Adipocyte (in vitro differentiated cells): ENCODE measurements around the gene IDUA.
A peak's percentile ranks its signal among the peaks of the same experiment; 100 is the strongest.

ENCODE experiments used
- DNase-seq: peaks from one replicate; pipeline ENCODE4 v3.0.0-alpha.2; 2015; ENCODE audit warnings: low read depth
- H3K27me3 ChIP-seq: replicated peaks from 2 replicates; pipeline ENCODE4 v1.7.0; 2013; ENCODE audit warnings: mild to moderate bottlenecking, low read length, moderate library complexity; ENCODE audit not compliant: control insufficient read depth, insufficient read depth
- H3K36me3 ChIP-seq: 2 replicates; pipeline ENCODE4 v1.7.0; 2013; ENCODE audit warnings: low read length, mild to moderate bottlenecking, moderate library complexity; ENCODE audit not compliant: control insufficient read depth, insufficient read depth, severe bottlenecking
- H3K4me1 ChIP-seq: 2 replicates; pipeline ENCODE4 v1.7.0; 2013; ENCODE audit warnings: mild to moderate bottlenecking, low read length, moderate library complexity; ENCODE audit not compliant: control insufficient read depth, insufficient read depth
- H3K4me3 ChIP-seq: 2 replicates; pipeline ENCODE4 v1.7.0; 2013; ENCODE audit warnings: mild to moderate bottlenecking, low read length, moderate library complexity
- H3K9ac ChIP-seq: 2 replicates; pipeline ENCODE4 v1.7.0; 2013; ENCODE audit warnings: mild to moderate bottlenecking, low read length, moderate library complexity
- H3K9me3 ChIP-seq: 2 replicates; pipeline ENCODE4 v1.7.0; 2013; ENCODE audit warnings: mild to moderate bottlenecking, low read length, moderate library complexity; ENCODE audit not compliant: control insufficient read depth

Gene IDUA

GRCh38 chr4:1029529-1029928 is 42.7 kb downstream of the IDUA start:
- H3K4me1 ChIP-seq: peaks cover 23% of the 10 kb centered on the region
- H3K9ac ChIP-seq: no peak overlapping the region
- DNase-seq: no peak
- H3K4me3 ChIP-seq: no peak overlapping the region
- no peaks in the 10 kb centered on the region for H3K9me3 ChIP-seq
- H3K27me3 ChIP-seq: no peaks in the 10 kb centered on the region
- H3K36me3 ChIP-seq: peaks cover 17% of the 10 kb centered on the region

DNA sequence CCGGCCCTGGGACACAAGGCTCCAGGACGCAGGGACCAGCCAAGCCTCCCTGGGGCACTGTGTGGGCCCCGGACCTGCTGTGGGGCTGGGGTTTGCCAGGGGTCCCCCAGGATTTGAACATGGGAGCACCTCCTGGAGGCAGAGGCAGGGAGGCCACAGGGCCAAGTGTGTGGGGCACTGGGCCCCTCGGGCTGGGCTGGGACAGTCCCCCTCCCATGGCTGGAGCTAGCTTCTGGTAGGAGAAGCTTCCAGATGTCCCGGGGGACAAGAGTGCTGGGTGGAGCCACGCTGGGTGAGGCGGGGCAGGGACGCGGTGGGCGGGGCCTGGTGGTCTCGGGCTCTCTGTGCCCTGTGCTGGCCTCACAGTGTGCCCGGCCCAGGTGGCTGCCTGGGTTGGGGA is 43.2 kb downstream of the IDUA start:
- H3K9me3 ChIP-seq: no peaks in the 10 kb centered on the region
- no peak overlapping the region for H3K9ac ChIP-seq
- peaks cover 28% of the 10 kb centered on the region for H3K4me1 ChIP-seq
- no peak for DNase-seq
- no peaks in the 10 kb centered on the region for H3K27me3 ChIP-seq
- H3K4me3 ChIP-seq: no peak overlapping the region
- peaks cover 12% of the 10 kb centered on the region for H3K36me3 ChIP-seq

GRCh38 chr4:1030559-1030958 is 43.7 kb downstream of the IDUA start:
- Histone ChIP-seq H3K36me3 (peaks cover 6% of the 10 kb centered on the region), H3K9me3 (no peaks in the 10 kb centered on the region), H3K4me3 (no peak overlapping the region), H3K4me1 (peaks cover 33% of the 10 kb centered on the region), H3K27me3 (no peaks in the 10 kb centered on the region), H3K9ac (no peak overlapping the region)
- DNase-seq: no peak

DNA sequence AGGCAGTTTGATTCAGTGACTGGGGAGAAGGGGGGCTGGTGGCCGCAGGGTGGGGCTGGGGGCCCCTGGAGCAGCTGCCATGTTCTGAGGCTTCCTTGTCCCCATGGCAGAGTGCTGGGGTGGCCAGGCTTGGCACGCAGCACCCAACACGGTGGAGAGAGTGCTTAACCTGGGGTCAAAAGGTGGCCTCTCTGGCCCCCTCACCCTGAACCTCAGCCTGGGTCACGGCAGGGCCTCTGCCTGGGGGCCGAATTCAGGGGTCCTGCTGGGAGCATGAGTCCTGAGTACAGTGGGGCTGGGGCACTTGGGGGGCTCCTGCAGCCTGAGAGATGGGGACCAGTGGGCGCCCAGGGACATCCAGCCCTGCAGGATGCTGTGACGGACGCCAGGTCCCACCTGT is 44.5 kb downstream of the IDUA start:
- H3K27me3 ChIP-seq: no peaks in the 10 kb centered on the region
- DNase-seq: no peak
- no peak overlapping the region for H3K4me3 ChIP-seq
- peaks cover 36% of the 10 kb centered on the region for H3K4me1 ChIP-seq
- H3K9me3 ChIP-seq: no peaks in the 10 kb centered on the region
- H3K36me3 ChIP-seq: no peaks in the 10 kb centered on the region
- no peak overlapping the region for H3K9ac ChIP-seq

DNA sequence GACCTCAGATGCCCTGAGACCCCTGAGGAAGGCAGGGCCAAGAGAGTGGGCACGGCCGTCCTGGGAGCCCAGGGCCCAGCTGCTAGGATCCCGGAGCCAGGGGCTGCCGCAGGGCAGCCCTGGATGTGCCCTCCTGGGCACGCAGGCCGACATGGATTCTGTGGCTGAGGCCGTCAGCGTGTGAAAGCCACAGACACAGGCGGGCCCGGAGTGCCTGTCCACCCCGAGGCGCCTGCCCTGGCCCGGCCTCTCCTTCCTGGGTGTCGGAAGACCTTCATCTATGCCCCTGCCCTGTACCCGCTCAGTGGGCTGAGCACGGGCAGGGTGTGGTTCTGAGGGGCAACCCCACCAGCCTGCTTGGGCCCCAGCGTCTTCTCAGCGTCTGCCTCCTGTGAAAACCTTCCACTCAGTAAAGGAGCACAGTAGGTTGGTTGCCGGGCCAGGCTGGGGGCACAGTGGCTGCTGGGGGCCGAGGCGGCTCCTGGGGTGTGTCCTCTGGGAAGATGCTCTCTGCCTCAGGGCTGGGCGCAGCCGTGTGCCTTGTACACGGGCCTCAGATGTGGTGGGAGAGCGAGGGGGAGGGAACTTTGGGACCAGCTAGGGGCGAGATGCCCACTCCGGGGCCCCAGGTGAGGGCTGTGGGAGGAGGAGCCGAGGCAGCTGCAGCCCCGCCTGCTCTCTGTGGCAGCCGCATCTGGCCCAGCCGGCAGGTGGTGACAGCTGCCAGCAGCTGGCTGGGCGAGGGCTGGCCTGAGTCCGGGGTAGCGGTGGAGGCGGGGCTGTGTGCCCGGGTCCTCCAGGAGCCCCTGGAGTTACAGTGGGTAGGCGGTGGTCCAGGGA is 45.3 kb downstream of the IDUA start:
- DNase-seq: no peak
- peaks cover 36% of the 10 kb centered on the region for H3K4me1 ChIP-seq
- H3K9ac ChIP-seq: no peak overlapping the region
- no peaks in the 10 kb centered on the region for H3K27me3 ChIP-seq
- H3K4me3 ChIP-seq: no peak overlapping the region
- no peaks in the 10 kb centered on the region for H3K36me3 ChIP-seq
- no peaks in the 10 kb centered on the region for H3K9me3 ChIP-seq

GRCh38 chr4:1032861-1033260 is 46.0 kb downstream of the IDUA start:
- H3K9ac ChIP-seq: peak overlapping the region; percentile 79
- no peaks in the 10 kb centered on the region for H3K9me3 ChIP-seq
- H3K4me1 ChIP-seq: peaks cover 31% of the 10 kb centered on the region
- DNase-seq: no peak
- no peak overlapping the region for H3K4me3 ChIP-seq
- H3K36me3 ChIP-seq: no peaks in the 10 kb centered on the region
- no peaks in the 10 kb centered on the region for H3K27me3 ChIP-seq

DNA sequence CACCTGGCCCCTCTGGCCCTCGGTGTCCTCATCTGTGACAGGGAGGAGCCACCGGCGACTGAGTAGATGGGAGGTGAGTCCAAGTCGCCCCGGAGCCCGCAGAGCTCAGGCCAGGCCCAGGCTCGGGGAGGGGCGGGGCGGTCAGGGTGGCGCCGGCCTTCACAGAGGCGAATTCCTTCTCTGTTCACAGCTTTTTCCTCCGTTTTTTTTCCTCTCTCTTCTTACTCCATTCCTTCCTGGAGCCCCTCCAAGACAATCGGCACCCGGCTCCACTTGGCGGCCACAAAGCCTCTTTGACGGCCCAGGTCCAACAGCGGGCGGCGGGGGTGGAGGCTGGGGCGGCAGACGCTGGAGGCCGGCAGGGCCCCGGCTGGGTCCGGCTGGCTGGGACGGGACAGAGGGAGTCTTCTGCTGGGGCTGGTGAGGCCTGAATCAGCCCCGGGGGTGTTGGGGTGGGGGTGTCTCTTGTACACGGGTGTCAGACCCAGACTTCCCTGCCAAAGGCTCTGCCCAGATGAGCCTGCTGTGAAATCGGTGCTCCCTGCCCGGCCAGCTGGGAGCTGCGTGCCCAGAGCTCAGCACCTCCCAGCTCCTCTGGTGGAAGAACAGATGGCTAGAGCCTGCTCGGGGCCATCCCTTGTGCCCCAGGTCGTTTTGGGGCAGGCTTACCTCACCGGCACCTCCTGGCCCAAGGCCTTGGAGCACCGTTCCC is 47.2 kb downstream of the IDUA start:
- no peak for DNase-seq
- Histone ChIP-seq H3K27me3 (no peaks in the 10 kb centered on the region), H3K9ac (peak overlapping the region; percentile 79), H3K4me3 (peak overlapping the region; percentile 22), H3K36me3 (no peaks in the 10 kb centered on the region), H3K9me3 (no peaks in the 10 kb centered on the region), H3K4me1 (peaks cover 33% of the 10 kb centered on the region)

GRCh38 chr4:1035510-1035909 is 48.7 kb downstream of the IDUA start:
- no peak for DNase-seq
- H3K9me3 ChIP-seq: no peaks in the 10 kb centered on the region
- peaks cover 45% of the 10 kb centered on the region for H3K4me1 ChIP-seq

DNA sequence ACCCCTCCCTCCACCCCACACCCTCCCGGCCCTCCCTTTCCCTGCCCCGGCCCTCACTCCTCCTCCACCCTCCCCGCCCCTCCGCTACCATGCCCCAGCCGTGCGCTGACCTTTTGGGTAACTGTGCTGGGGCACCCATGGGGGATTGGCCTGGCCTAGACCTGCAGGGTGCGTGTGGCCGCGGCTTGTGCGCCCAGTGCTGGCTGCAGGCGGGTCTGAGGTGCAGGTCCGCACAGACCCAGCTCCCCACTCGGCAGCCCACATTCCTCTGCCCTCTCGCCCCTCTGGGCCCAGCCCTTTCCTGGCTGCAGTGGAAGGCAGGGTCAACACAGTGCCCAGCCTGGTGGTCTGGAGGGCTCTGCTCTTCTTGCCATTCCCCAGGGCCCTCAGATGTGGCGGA is 49.3 kb downstream of the IDUA start:
- Histone ChIP-seq H3K27me3 (no peaks in the 10 kb centered on the region), H3K9me3 (no peaks in the 10 kb centered on the region), H3K4me3 (no peak overlapping the region), H3K9ac (no peak overlapping the region), H3K4me1 (peaks cover 51% of the 10 kb centered on the region), H3K36me3 (no peaks in the 10 kb centered on the region)
- DNase-seq: no peak

More at GRCh38 chr4:1035510-1035909, 48.7 kb downstream of the IDUA start:
- H3K27me3 ChIP-seq: no peaks in the 10 kb centered on the region
- H3K9ac ChIP-seq: peak overlapping the region; percentile 73
- no peaks in the 10 kb centered on the region for H3K36me3 ChIP-seq
- H3K4me3 ChIP-seq: no peak overlapping the region

DNA sequence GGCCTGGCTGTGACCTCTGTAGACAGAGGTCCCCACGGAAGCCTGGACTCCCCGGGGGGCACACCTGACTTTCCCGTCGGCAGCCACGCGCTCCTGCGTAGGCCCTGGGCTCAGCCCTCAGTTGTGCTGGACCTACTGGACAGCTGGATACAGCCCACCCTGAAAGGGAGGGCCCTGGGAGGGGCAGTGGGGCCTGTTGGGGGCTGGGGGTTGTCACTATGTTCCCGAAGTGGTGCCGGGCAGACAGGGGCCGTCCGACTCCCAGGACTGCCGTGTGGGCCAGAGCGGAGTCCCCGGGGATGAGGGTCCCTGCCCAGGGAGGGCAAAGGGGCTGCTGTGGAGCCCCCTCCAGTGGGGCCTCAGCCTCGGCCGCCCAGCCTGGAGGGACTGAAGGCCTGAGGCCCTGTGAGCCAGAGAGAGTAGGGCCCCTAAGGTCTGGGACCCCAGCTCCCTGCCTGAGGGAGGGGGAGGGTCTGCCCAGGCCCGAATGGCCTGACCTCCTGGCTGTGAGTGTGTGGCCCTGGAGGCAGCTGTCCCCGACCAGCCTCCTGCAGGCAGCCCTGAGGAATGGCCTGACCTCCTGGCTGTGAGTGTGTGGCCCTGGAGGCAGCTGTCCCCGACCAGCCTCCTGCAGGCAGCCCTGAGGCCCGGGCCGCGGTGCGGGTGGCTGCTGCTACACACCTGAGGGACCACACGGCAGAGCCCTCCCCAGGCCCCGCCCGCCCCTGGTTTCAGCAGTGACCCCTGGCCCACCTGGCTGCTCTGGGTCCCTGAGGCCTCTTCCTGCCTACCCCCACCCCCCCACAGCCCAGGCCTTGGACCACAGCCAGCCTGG is 50.3 kb downstream of the IDUA start:
- Histone ChIP-seq H3K36me3 (no peaks in the 10 kb centered on the region), H3K27me3 (no peaks in the 10 kb centered on the region), H3K9ac (no peak overlapping the region), H3K9me3 (no peaks in the 10 kb centered on the region), H3K4me1 (peaks cover 61% of the 10 kb centered on the region), H3K4me3 (no peak overlapping the region)
- no peak for DNase-seq

- Histone ChIP-seq H3K4me3 (no peak overlapping the region), H3K27me3 (no peaks in the 10 kb centered on the region), H3K9me3 (no peaks in the 10 kb centered on the region), H3K36me3 (no peaks in the 10 kb centered on the region), H3K4me1 (peaks cover 58% of the 10 kb centered on the region), H3K9ac (peak overlapping the region; percentile 77)
- no peak for DNase-seq
Measured at GRCh38 chr4:1038948-1039492, 52.2 kb downstream of the IDUA start.
